ENCODE measurements around the gene ANP32B.
"Not testable (repeated sequence)": the region's sequence is repeated elsewhere in the genome, so short reads cannot be mapped to it uniquely, and the experiment has no call there.

ANP32B gene

GRCh38 chr9:97991818-97992217 lies 8.7 kb downstream of the ANP32B start:
- in situ Hi-C loops (cut with MboI; ENCODE audit: low sequenced_read_pairs): no loop called here

GRCh38 chr9:97992219-97992618 lies 9.1 kb downstream of the ANP32B start:
- in situ Hi-C loops (cut with MboI; ENCODE audit: low sequenced_read_pairs): no loop called here

DNA sequence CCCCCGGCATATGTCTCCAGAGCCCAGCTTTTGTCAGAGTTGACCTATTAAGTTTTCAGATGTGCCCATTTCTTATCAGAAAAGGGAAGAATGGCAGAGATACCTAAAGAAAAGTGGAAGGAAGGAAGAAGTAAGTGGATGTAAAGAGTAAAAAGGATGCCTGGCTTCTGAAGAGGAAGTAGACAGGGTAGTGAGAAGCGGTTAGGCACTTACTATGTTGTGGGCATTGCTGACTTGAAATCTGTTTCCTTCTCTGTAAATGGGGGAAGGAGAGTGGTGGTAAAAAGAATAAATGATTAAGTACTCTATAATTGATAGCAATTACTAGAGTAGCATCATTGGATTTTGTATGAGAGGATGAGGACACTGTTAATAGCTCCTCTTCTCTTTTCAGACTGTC lies 9.9 kb downstream of the ANP32B start:
- in situ Hi-C loops (cut with MboI; ENCODE audit: low sequenced_read_pairs): no loop called here

DNA sequence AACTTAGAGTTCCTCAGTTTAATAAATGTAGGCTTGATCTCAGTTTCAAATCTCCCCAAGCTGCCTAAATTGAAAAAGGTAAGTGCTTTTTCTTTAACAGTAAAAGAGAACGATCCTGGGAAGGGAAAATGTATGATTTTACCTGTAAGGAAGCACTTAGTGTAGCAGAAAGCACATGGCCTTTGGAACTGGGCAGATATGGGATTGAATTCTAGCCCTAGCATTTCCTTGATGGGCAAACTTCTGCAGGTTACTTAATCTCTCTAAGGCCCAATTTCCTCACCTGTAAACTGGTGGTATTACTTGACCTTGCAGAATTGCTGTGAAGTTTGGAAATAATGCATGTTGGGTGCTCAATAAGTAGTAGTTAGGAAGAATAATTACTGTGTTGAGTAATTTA lies 11.6 kb downstream of the ANP32B start:
- in situ Hi-C loops (cut with MboI; ENCODE audit: low sequenced_read_pairs): no loop called here

GRCh38 chr9:97996676-97997075 lies 13.5 kb downstream of the ANP32B start:
- in situ Hi-C loops (cut with MboI; ENCODE audit: low sequenced_read_pairs): not testable (repeated sequence)

- in situ Hi-C loops (cut with MboI; ENCODE audit: low sequenced_read_pairs): no loop called here
These were observed 14.5 kb downstream of the ANP32B start for GRCh38 chr9:97997330-97998276.

DNA sequence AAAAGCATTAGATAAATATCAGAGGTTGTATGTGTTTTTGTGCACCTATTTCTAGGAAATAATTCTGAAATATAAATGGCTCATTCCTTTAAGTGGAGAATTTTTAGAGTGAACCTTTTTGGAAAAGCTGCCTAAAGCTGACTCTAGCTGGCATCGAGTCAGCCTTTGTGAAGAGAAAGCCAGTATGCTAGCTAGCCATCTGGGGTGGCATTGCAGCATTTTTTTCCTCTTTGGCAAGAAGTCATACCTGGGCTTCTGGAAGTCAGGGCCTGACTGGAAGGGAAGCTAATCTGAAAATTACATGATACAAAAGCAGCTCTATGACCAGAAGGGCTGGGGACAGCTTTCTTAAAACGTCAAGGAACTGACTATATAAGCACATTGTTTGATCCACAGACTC lies 19.7 kb downstream of the ANP32B start:
- in situ Hi-C loops (cut with MboI; ENCODE audit: low sequenced_read_pairs): no loop called here

DNA sequence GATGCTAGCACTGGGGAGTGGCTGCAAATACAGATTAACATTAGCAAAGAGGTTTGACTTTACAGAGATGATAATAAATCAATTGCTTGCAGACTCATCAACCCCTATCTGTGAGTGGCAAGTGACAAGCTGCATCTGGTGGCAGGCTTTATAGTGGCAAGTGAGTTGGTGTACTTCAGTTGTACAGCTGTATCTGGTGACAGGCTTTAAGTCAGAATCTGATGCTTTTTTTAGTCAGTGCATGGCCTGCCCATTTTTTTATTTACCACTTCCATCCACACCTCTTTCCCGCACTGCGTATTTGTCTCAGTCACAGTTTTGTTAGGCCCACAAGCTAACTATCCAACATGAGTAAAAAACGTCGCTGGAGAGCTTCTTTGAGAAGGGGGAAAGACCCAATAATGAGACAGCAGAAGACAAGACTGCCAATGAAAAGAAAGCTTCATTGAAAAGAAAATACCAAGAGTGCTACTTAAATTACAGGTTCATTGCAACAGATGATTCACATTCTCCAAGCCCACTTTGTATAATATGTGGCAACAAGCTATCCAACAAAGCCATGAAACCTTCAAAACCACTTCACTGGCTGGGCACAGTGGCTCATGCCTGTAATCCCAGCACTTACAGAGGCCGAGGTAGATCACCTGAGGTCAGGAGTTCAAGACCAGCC lies 23.1 kb downstream of the ANP32B start:
- in situ Hi-C loops (cut with MboI; ENCODE audit: low sequenced_read_pairs): no loop called here

- in situ Hi-C loops (cut with MboI; ENCODE audit: low sequenced_read_pairs): no loop called here
These were observed 24.2 kb downstream of the ANP32B start for GRCh38 chr9:98007251-98007928.

- in situ Hi-C loops (cut with MboI; ENCODE audit: low sequenced_read_pairs): no loop called here
These were observed 25.6 kb downstream of the ANP32B start for GRCh38 chr9:98008764-98009163.

- in situ Hi-C loops (cut with MboI; ENCODE audit: low sequenced_read_pairs): no loop called here
These were observed 26.3 kb downstream of the ANP32B start for GRCh38 chr9:98009437-98009836.

DNA sequence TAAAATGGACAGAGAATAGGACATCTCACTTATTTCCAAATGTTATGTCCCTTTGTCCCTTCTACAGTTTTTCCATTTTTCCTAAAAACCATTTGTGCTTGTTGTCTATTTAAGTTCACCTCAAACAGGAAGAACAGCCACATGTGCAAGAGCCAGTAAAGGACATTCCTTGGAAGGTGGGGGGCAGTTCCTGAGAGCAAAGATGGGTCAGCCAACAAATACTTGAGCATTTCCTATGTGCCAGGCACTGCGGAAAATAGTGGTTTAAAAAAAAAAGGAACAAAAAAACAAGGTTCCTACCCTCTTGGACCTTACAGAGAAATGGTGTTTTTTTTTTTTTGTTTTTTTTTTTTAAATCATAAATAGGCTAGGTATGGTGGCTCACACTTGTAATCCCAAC lies 26.8 kb downstream of the ANP32B start:
- in situ Hi-C loops (cut with MboI; ENCODE audit: low sequenced_read_pairs): no loop called here

DNA sequence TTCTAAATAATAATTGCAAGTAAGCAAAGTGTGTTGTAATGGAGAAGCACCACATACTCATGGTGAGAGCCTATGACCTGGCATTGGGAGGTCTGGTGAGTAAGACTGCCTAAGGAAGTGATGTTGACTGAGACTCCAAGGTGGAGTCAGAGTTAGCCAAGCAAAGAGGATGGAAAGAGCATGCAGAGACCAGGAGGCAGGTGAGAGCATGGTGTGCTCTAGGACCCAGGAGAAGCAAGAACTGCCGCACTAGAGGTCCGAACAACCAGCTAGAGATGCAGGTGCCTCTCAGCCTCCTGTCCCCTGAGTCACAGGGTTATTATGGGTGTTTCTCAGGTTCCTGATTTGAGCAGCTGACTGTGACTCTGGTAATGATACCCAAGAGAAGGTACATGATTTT lies 27.3 kb downstream of the ANP32B start:
- in situ Hi-C loops (cut with MboI; ENCODE audit: low sequenced_read_pairs): no loop called here

- in situ Hi-C loops (cut with MboI; ENCODE audit: low sequenced_read_pairs): no loop called here
These were observed 28.0 kb downstream of the ANP32B start for GRCh38 chr9:98011122-98011521.

GRCh38 chr9:98016137-98016680 lies 33.1 kb downstream of the ANP32B start:
- in situ Hi-C loops (cut with MboI; ENCODE audit: low sequenced_read_pairs): no loop called here

DNA sequence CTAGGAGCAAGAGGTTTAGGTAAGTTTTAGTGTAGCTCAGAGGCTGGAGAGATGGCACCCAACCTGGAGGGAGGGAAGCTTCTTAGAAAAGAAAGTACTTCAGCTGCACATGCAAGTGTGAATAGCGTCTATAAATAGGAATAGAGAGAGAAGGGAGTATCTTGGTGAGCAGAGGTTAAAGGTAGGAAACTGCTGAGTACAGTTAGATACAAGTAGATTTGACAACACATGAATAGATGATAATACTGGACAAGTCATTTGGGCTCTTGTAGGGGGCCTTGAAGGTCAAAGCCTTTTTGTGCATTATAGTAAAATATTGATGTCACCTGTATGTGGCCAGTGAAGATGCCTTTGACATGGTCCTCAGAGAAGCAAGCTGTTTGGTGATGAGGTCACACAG lies 34.2 kb downstream of the ANP32B start:
- in situ Hi-C loops (cut with MboI; ENCODE audit: low sequenced_read_pairs): no loop called here

DNA sequence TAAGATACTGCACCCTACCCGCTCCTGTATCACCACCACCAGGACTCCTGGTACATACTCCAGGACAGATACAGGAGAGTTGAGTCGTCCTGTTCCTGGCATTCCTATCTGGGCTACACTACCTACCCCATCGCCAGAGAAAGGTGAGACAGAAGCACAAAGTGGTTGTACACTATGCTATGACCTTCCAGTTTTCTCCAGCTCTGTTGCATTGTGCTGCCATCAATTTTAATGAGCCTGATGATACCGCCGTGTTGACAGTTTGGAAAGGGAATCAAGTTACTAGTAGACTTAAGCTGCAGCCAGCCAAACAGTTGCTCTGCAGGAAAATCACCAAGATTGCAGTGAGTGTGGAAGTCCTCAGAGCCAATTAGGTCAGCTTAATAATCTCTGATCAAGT lies 35.2 kb downstream of the ANP32B start:
- in situ Hi-C loops (cut with MboI; ENCODE audit: low sequenced_read_pairs): no loop called here

DNA sequence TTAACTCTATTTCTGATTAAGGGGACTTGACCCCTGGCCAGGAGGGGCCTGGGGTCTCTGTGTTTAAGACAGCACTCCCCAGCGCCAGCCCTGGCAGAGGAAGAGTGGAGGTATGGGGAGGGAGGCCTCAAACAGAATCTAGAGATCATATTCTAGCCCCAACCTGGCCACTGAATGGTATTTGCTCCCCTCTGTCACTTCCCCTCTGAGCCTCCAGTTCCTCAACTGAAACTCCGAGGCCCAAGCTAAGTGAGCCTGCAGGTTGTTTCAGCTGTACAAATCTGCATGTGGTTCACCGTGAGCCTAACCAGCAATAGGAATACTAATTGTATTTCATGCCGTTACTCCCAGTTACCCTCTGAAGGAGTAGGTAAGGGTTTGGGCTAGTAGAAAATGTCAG lies 36.0 kb downstream of the ANP32B start:
- in situ Hi-C loops (cut with MboI; ENCODE audit: low sequenced_read_pairs): no loop called here

DNA sequence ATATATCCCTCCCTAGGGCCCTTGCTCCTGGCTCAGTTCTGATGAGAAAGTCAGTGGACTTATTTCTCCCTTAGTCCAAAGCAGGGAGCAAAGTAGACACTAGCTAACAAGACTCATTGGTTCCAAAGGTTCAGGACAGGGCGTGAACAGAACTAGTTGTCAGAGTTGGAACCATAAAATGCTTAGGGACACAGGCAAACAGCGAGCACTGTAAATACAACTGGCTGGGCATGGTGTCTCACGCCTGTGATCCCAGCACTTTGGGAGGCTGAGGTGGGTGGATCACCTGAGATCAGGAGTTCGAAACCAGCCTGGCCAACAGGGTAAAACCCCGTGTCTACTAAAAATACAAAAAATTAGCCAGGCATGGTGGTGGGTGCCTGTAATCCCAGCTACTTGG lies 36.7 kb downstream of the ANP32B start:
- in situ Hi-C loops (cut with MboI; ENCODE audit: low sequenced_read_pairs): not testable (repeated sequence)

- in situ Hi-C loops (cut with MboI; ENCODE audit: low sequenced_read_pairs): no loop called here
These were observed 37.5 kb downstream of the ANP32B start for GRCh38 chr9:98020476-98021145.
